Memory B cell (primary cell): ENCODE measurements around the gene CNOT3.

ENCODE experiments used
- ATAC-seq: fragments of 150-1000 bp; cut with Tn5 transposase; 2 replicates; pipeline ENCODE4 v1.10.0; 2021; ENCODE audit warnings: low read depth, mild to moderate bottlenecking, moderate library complexity
- DNase-seq, 2 donors: peaks; one replicate each; pipeline ENCODE4 v3.0.0; 2022; ENCODE audit warnings: low spot score in 2 of 2
- H3K27ac Mint-ChIP-seq: one replicate; pipeline ENCODE4 v1.8.0; 2022; ENCODE audit warnings: mild to moderate bottlenecking, moderate library complexity, mixed read lengths
- H3K27me3 Mint-ChIP-seq: one replicate; pipeline ENCODE4 v1.8.0; 2022; ENCODE audit warnings: mixed read lengths
- H3K36me3 Mint-ChIP-seq: one replicate; pipeline ENCODE4 v1.8.0; 2022; ENCODE audit warnings: mild to moderate bottlenecking, mixed read lengths
- H3K4me1 Mint-ChIP-seq: one replicate; pipeline ENCODE4 v1.8.0; 2022; ENCODE audit warnings: mixed read lengths
- H3K4me3 Mint-ChIP-seq: one replicate; pipeline ENCODE4 v1.8.0; 2022; ENCODE audit warnings: mild to moderate bottlenecking, moderate library complexity, mixed read lengths
- H3K9me3 Mint-ChIP-seq: one replicate; pipeline ENCODE4 v1.8.0; 2022; ENCODE audit warnings: mixed read lengths

The CNOT3 gene

GRCh38 chr19:54107876-54108490 is 29.6 kb upstream of the CNOT3 start:
- Mint-ChIP-seq H3K27ac (no peak overlapping the region), H3K9me3 (no peaks in the 10 kb centered on the region), H3K4me1 (peaks cover 15% of the 10 kb centered on the region), H3K27me3 (no peaks in the 10 kb centered on the region), H3K4me3 (no peak overlapping the region), H3K36me3 (peaks cover 28% of the 10 kb centered on the region)
- DNase-seq = no peak
- no peak for ATAC-seq

- no peaks in the 10 kb centered on the region for H3K27me3 Mint-ChIP-seq
- H3K36me3 Mint-ChIP-seq = peaks cover 28% of the 10 kb centered on the region
- no peak overlapping the region for H3K27ac Mint-ChIP-seq
- no peaks in the 10 kb centered on the region for H3K9me3 Mint-ChIP-seq
- H3K4me3 Mint-ChIP-seq = no peak overlapping the region
- H3K4me1 Mint-ChIP-seq = peaks cover 11% of the 10 kb centered on the region
- ATAC-seq (no peak), DNase-seq (no peak)
Observed at GRCh38 chr19:54108496-54108895, 29.1 kb upstream of the CNOT3 start.

- Mint-ChIP-seq H3K36me3 (peaks cover 28% of the 10 kb centered on the region), H3K27me3 (no peaks in the 10 kb centered on the region)
- no peak for ATAC-seq
Observed at GRCh38 chr19:54109651-54110050, 27.9 kb upstream of the CNOT3 start.

GRCh38 chr19:54114340-54115108 is 23.0 kb upstream of the CNOT3 start:
- Mint-ChIP-seq H3K4me3 (peak overlapping the region; percentile 90), H3K9me3 (no peaks in the 10 kb centered on the region), H3K36me3 (peaks cover 15% of the 10 kb centered on the region), H3K27me3 (no peaks in the 10 kb centered on the region), H3K4me1 (peaks cover 33% of the 10 kb centered on the region), H3K27ac (peak overlapping the region; percentile 91)
- DNase-seq (no peak), ATAC-seq (no peak)

More at GRCh38 chr19:54109651-54110050, 27.9 kb upstream of the CNOT3 start:
- Mint-ChIP-seq H3K27ac (no peak overlapping the region), H3K4me3 (no peak overlapping the region), H3K4me1 (peaks cover 18% of the 10 kb centered on the region), H3K9me3 (no peaks in the 10 kb centered on the region)
- DNase-seq = no peak

DNA sequence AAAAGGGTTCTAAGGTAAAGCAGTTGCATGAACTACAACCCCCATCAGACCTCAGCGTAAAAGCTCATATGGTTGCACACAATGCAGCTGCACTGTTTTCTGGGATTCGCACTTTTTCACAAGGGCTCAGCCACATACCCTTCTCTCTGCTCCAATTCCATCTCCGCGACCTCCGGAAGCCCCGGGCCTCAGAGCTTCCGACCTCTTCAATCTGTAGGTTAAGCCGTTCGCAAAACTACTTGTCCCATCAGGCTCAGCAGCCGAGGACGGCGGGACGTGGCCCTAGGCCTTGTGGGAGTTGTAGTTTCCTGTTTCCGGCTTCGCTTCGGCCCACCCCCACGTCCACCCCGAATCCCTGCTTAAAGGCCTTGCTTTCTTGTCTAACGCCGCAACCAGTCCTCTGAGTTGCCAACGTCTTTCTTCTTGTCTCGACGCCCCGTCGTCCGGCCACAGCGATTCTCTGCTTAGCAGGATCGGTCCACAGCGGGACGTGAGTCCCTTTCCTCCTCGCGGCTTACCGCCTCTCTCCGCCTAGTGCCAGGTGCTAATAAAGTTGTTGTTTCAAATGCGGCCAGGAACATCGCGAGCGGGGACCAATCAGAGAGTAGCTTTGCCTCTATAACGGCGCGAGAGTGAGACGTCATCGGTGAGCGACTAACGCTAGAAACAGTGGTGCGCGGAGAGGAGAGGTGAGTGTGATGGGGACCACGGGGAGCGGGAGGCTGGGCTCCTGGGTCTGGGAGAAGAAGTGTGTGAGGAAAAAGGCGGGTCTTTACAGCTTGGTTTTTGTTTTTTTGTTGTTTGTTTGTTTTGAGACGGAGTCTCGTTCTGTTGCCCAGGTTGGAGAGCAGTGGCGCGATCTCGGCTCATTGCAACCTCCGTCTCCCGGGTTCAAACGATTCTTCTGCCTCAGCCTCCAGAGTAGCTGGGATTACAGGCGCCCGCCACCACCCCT is 22.2 kb upstream of the CNOT3 start, which contains the start of the genes PRPF31 and TFPT:
PRPF31 (plus strand) TSS at position 646 of the 955 bp plus-strand sequence. CDS start 2,525 bp downstream, outside the sequence.
TFPT (minus strand) TSS at position 549 of the 955 bp plus-strand sequence; CDS start at position 161, 388 bp downstream.
- Mint-ChIP-seq H3K9me3 (no peaks in the 10 kb centered on the region), H3K27me3 (no peaks in the 10 kb centered on the region), H3K27ac (peak within 1 kb of the TSS; percentile 91), H3K36me3 (peaks cover 16% of the 10 kb centered on the region), H3K4me1 (peaks cover 30% of the 10 kb centered on the region), H3K4me3 (peak within 1 kb of the TSS; percentile 90)
- DNase-seq (peak; percentile 92 to 95), ATAC-seq (peak; percentile 88)

DNA sequence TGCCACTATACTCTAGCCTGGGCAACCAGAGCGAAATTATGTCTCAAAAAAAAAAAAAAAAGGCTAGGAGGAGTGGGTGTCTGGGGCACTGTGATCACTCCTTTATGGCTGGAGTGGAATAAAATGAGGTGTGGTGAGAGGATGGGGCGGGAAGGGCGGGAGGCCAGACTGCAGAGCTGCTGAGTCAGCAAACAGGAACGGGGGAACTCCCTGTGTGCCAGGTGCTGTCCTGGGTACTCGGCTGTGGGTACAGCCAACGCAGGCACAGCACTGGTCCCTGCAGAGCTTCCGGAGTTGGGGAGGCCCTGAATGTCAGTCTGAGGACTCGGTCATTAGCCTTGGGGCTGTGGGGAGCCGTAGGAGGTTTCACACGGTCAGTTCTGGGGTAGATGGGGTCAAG is 16.3 kb upstream of the CNOT3 start:
- H3K4me3 Mint-ChIP-seq = no peak overlapping the region
- no peaks in the 10 kb centered on the region for H3K9me3 Mint-ChIP-seq
- no peaks in the 10 kb centered on the region for H3K27me3 Mint-ChIP-seq
- no peak for ATAC-seq
- no peak overlapping the region for H3K27ac Mint-ChIP-seq
- peaks cover 14% of the 10 kb centered on the region for H3K4me1 Mint-ChIP-seq
- no peak for DNase-seq
- peaks cover 35% of the 10 kb centered on the region for H3K36me3 Mint-ChIP-seq

- H3K27me3 Mint-ChIP-seq = no peaks in the 10 kb centered on the region
- no peaks in the 10 kb centered on the region for H3K4me1 Mint-ChIP-seq
- DNase-seq (no peak), ATAC-seq (no peak)
- H3K9me3 Mint-ChIP-seq = no peaks in the 10 kb centered on the region
- peaks cover 37% of the 10 kb centered on the region for H3K36me3 Mint-ChIP-seq
- H3K27ac Mint-ChIP-seq = no peak overlapping the region
- no peak overlapping the region for H3K4me3 Mint-ChIP-seq
Observed at GRCh38 chr19:54123682-54124081, 13.9 kb upstream of the CNOT3 start.

GRCh38 chr19:54124393-54124792 is 13.2 kb upstream of the CNOT3 start:
- Mint-ChIP-seq H3K36me3 (peaks cover 39% of the 10 kb centered on the region), H3K4me3 (no peak overlapping the region), H3K27ac (no peak overlapping the region), H3K9me3 (no peaks in the 10 kb centered on the region), H3K4me1 (no peaks in the 10 kb centered on the region), H3K27me3 (no peaks in the 10 kb centered on the region)
- no peak for DNase-seq
- ATAC-seq = no peak

DNA sequence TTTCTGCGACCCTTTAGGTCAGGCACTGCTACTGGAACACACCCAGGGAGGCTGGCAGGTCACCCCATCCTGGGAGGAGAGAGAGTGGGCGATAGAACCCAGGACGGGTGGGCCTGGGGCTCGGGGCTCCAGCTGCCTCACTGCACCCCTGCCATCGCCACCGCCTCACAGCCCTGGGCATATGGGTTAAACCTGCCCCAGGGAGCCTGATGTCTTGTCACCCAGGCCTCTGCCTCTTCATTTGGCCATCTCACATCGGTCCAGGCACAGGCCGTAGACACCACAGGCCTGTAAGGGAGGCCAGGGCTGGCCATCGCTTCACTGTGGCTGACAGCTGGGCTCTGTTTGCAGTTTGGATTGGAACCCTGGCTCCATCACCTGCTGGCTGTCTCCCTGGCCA is 11.8 kb upstream of the CNOT3 start:
- Mint-ChIP-seq H3K4me1 (no peaks in the 10 kb centered on the region), H3K9me3 (no peaks in the 10 kb centered on the region), H3K27me3 (no peaks in the 10 kb centered on the region), H3K4me3 (no peak overlapping the region), H3K27ac (no peak overlapping the region), H3K36me3 (peaks cover 36% of the 10 kb centered on the region)
- no peak for ATAC-seq
- DNase-seq = no peak

GRCh38 chr19:54127688-54128440 is 9.7 kb upstream of the CNOT3 start:
- Mint-ChIP-seq H3K27me3 (no peaks in the 10 kb centered on the region), H3K4me3 (no peak overlapping the region), H3K4me1 (no peaks in the 10 kb centered on the region), H3K27ac (no peak overlapping the region), H3K9me3 (no peaks in the 10 kb centered on the region), H3K36me3 (peaks cover 23% of the 10 kb centered on the region)
- DNase-seq (no peak), ATAC-seq (no peak)

DNA sequence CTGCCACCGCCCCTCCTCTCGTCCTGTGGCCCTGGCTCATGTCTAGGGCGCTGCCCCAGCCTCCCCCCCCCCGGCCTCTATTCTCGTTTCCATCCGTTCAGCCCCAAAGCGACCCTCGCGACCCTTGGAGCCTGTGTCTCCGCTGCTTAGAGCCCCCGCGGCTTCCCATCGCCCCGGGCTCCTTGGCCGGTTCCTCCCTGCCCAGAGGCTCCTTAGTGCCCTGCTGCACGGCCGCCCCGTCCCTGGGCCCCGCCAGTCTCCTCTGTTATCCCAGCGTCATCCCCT is 9.2 kb upstream of the CNOT3 start:
- Mint-ChIP-seq H3K4me3 (no peak overlapping the region), H3K27me3 (no peaks in the 10 kb centered on the region), H3K4me1 (no peaks in the 10 kb centered on the region), H3K36me3 (peaks cover 18% of the 10 kb centered on the region), H3K27ac (no peak overlapping the region), H3K9me3 (no peaks in the 10 kb centered on the region)
- no peak for ATAC-seq
- DNase-seq = no peak

DNA sequence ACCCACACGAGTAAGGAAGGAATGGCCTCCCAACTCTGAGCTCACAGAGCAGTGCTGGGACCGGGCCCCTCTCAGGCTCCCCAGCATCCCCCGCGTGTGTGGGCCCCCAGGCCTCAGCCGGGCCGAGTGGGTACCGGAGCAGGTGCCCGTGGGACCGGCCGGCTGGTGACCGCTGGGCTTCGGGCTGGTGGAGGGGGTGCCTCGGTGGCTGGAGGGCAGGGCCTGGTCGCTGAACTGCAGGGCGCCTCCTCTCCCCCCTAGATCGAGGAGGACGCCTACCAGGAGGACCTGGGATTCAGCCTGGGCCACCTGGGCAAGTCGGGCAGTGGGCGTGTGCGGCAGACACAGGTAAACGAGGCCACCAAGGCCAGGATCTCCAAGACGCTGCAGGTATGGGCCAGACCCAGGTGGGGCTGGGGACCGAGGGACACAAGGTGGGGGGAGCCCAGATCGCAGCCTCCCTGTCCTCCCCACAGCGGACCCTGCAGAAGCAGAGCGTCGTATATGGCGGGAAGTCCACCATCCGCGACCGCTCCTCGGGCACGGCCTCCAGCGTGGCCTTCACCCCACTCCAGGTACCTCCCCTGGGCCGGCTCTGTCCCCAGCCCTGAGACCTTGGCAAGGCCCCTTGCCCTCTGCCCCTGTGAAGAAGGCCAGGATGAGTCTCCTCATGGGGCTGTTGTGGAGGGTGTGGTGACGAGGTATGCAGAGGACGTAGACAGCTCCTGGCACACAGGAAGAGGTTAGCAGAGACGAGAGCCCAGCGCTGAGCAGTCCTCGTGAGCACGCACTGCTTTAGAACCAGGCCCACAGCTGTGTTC is 8.6 kb upstream of the CNOT3 start:
- Mint-ChIP-seq H3K4me1 (no peaks in the 10 kb centered on the region), H3K36me3 (peaks cover 16% of the 10 kb centered on the region), H3K27ac (no peak overlapping the region), H3K27me3 (no peaks in the 10 kb centered on the region), H3K4me3 (no peak overlapping the region), H3K9me3 (no peaks in the 10 kb centered on the region)
- DNase-seq (no peak), ATAC-seq (no peak)

- H3K4me3 Mint-ChIP-seq = no peak overlapping the region
- DNase-seq (no peak), ATAC-seq (no peak)
- peaks cover 2% of the 10 kb centered on the region for H3K27me3 Mint-ChIP-seq
- no peak overlapping the region for H3K27ac Mint-ChIP-seq
- H3K4me1 Mint-ChIP-seq = peaks cover 3% of the 10 kb centered on the region
- peaks cover 16% of the 10 kb centered on the region for H3K36me3 Mint-ChIP-seq
- H3K9me3 Mint-ChIP-seq = no peaks in the 10 kb centered on the region
Observed at GRCh38 chr19:54129617-54129996, 8.0 kb upstream of the CNOT3 start.
